HUES6 (cell line): ENCODE results near the gene BIRC2.
A peak's percentile ranks its signal among the peaks of the same experiment; 100 is the strongest.
"Not testable (repeated sequence)": the region's sequence is repeated elsewhere in the genome, so short reads cannot be mapped to it uniquely, and the experiment has no call there.

ENCODE experiments used
- H3K27ac ChIP-seq: 2 replicates; pipeline ENCODE4 v1.7.0; 2013; ENCODE audit warnings: low read depth, mild to moderate bottlenecking, low read length, inconsistent platforms
- H3K27me3 ChIP-seq: 2 replicates; pipeline ENCODE4 v1.6.1; 2013; ENCODE audit warnings: low read length; ENCODE audit not compliant: control insufficient read depth, insufficient read depth
- H3K36me3 ChIP-seq: 2 replicates; pipeline ENCODE4 v1.6.1; 2013; ENCODE audit warnings: low read length; ENCODE audit not compliant: control insufficient read depth, insufficient read depth
- H3K4me1 ChIP-seq: 2 replicates; pipeline ENCODE4 v1.6.1; 2013; ENCODE audit warnings: low read length; ENCODE audit not compliant: control insufficient read depth, insufficient read depth
- H3K4me3 ChIP-seq: 2 replicates; pipeline ENCODE4 v1.5.1; 2013; ENCODE audit warnings: low read depth, low read length
- H3K9ac ChIP-seq: one replicate; pipeline ENCODE4 v1.6.1; 2013; ENCODE audit warnings: mild to moderate bottlenecking, low read length
- H3K9me3 ChIP-seq: 2 replicates; pipeline ENCODE4 v1.6.1; 2013; ENCODE audit warnings: low read depth, low read length; ENCODE audit not compliant: control insufficient read depth, insufficient read depth

BIRC2 gene

GRCh38 chr11:102346748-102347461 lies at the start of gene BIRC2:
Gene BIRC2, plus strand, starts transcription at chr11:102347214. Its CDS starts 2,641 bp downstream, at chr11:102349855.
- Histone ChIP-seq H3K4me1 (peaks cover 4% of the 10 kb centered on the region), H3K27me3 (no peaks in the 10 kb centered on the region), H3K9me3 (no peaks in the 10 kb centered on the region), H3K4me3 (peak within 1 kb of the TSS; percentile 95), H3K9ac (peak within 1 kb of the TSS; percentile 88), H3K27ac (peak within 1 kb of the TSS; percentile 90), H3K36me3 (peaks cover 19% of the 10 kb centered on the region)

GRCh38 chr11:102300837-102301236 lies 46.2 kb upstream of the BIRC2 start:
- not testable (repeated sequence) for H3K4me3 ChIP-seq, H3K9ac ChIP-seq, H3K27me3 ChIP-seq, H3K36me3 ChIP-seq, H3K4me1 ChIP-seq, H3K27ac ChIP-seq
- peaks cover 29% of the 10 kb centered on the region for H3K9me3 ChIP-seq

- 0 out of 2 replicates have a peak, but pooled peaks cover 2% of the 10 kb centered on the region for H3K4me1 ChIP-seq
- no peak overlapping the region for H3K4me3 ChIP-seq
- H3K27ac ChIP-seq, result no peak overlapping the region
- no peaks in the 10 kb centered on the region for H3K27me3 ChIP-seq
- no peaks in the 10 kb centered on the region for H3K36me3 ChIP-seq
- no peak overlapping the region for H3K9ac ChIP-seq
- peaks cover 29% of the 10 kb centered on the region for H3K9me3 ChIP-seq
Observed at GRCh38 chr11:102302241-102302640, 44.8 kb upstream of the BIRC2 start.

GRCh38 chr11:102304686-102305085 lies 42.3 kb upstream of the BIRC2 start:
- Histone ChIP-seq H3K9me3 (peaks cover 29% of the 10 kb centered on the region), H3K4me1 (0 out of 2 replicates have a peak, but pooled peaks cover 2% of the 10 kb centered on the region), H3K36me3 (no peaks in the 10 kb centered on the region), H3K27me3 (no peaks in the 10 kb centered on the region), H3K27ac (no peak overlapping the region), H3K9ac (no peak overlapping the region), H3K4me3 (no peak overlapping the region)

GRCh38 chr11:102305352-102306047 lies 41.5 kb upstream of the BIRC2 start:
- peaks cover 29% of the 10 kb centered on the region for H3K9me3 ChIP-seq
- no peak overlapping the region for H3K9ac ChIP-seq
- H3K4me1 ChIP-seq, result 0 out of 2 replicates have a peak, but pooled peaks cover 2% of the 10 kb centered on the region
- H3K27me3 ChIP-seq, result no peaks in the 10 kb centered on the region
- H3K27ac ChIP-seq, result no peak overlapping the region
- H3K4me3 ChIP-seq, result no peak overlapping the region
- H3K36me3 ChIP-seq, result no peaks in the 10 kb centered on the region

GRCh38 chr11:102306048-102306597 lies 40.9 kb upstream of the BIRC2 start:
- Histone ChIP-seq H3K27me3 (no peaks in the 10 kb centered on the region), H3K36me3 (no peaks in the 10 kb centered on the region), H3K4me1 (0 out of 2 replicates have a peak, but pooled peaks cover 2% of the 10 kb centered on the region), H3K9ac (no peak overlapping the region), H3K9me3 (peaks cover 23% of the 10 kb centered on the region), H3K27ac (no peak overlapping the region), H3K4me3 (no peak overlapping the region)

GRCh38 chr11:102306817-102307726 lies 39.9 kb upstream of the BIRC2 start:
- no peaks in the 10 kb centered on the region for H3K36me3 ChIP-seq
- no peaks in the 10 kb centered on the region for H3K27me3 ChIP-seq
- H3K9ac ChIP-seq, result no peak overlapping the region
- 0 out of 2 replicates have a peak, but pooled peaks cover 2% of the 10 kb centered on the region for H3K4me1 ChIP-seq
- H3K4me3 ChIP-seq, result no peak overlapping the region
- peaks cover 17% of the 10 kb centered on the region for H3K9me3 ChIP-seq
- H3K27ac ChIP-seq, result no peak overlapping the region

GRCh38 chr11:102307727-102308038 lies 39.3 kb upstream of the BIRC2 start:
- Histone ChIP-seq H3K9me3 (peaks cover 11% of the 10 kb centered on the region), H3K27me3 (no peaks in the 10 kb centered on the region), H3K27ac (no peak overlapping the region), H3K36me3 (no peaks in the 10 kb centered on the region), H3K9ac (no peak overlapping the region), H3K4me3 (no peak overlapping the region), H3K4me1 (0 out of 2 replicates have a peak, but pooled peaks cover 2% of the 10 kb centered on the region)

GRCh38 chr11:102309621-102310541 lies 37.1 kb upstream of the BIRC2 start:
- 0 out of 2 replicates have a peak, but pooled peaks cover 2% of the 10 kb centered on the region for H3K4me1 ChIP-seq
- H3K36me3 ChIP-seq, result no peaks in the 10 kb centered on the region
- H3K9ac ChIP-seq, result no peak overlapping the region
- no peaks in the 10 kb centered on the region for H3K27me3 ChIP-seq
- no peak overlapping the region for H3K4me3 ChIP-seq
- no peaks in the 10 kb centered on the region for H3K9me3 ChIP-seq
- H3K27ac ChIP-seq, result no peak overlapping the region

GRCh38 chr11:102312667-102313066 lies 34.3 kb upstream of the BIRC2 start:
- Histone ChIP-seq H3K36me3 (no peaks in the 10 kb centered on the region), H3K4me3 (no peak overlapping the region), H3K9ac (no peak overlapping the region), H3K9me3 (no peaks in the 10 kb centered on the region), H3K27ac (no peak overlapping the region), H3K27me3 (peaks cover 6% of the 10 kb centered on the region), H3K4me1 (no peaks in the 10 kb centered on the region)
